Nephron (organoid): ENCODE data around the gene ZNF398.
A peak's percentile ranks its signal among the peaks of the same experiment; 100 is the strongest.

Experiments
- H3K27ac Mint-ChIP-seq, 3 experiments: 2 replicates each; pipeline ENCODE4 v1.8.0; 2020; ENCODE audit warnings: mixed read lengths in 3 of 3, mild to moderate bottlenecking in 2 of 3, moderate library complexity in 1 of 3
- H3K27me3 Mint-ChIP-seq: 2 replicates; pipeline ENCODE4 v1.8.0; 2021; ENCODE audit warnings: low read depth, mild to moderate bottlenecking, moderate library complexity, mixed read lengths
- H3K36me3 Mint-ChIP-seq: 2 replicates; pipeline ENCODE4 v1.8.0; 2020; ENCODE audit warnings: low read depth, mixed read lengths
- H3K4me1 Mint-ChIP-seq: 2 replicates; pipeline ENCODE4 v1.8.0; 2020; ENCODE audit warnings: mixed read lengths
- H3K4me3 Mint-ChIP-seq, 3 experiments: 2 replicates each; pipeline ENCODE4 v1.8.0; 2020; ENCODE audit warnings: mild to moderate bottlenecking in 3 of 3, mixed read lengths in 3 of 3, moderate library complexity in 2 of 3
- H3K9me3 Mint-ChIP-seq: 2 replicates; pipeline ENCODE4 v1.8.0; 2020; ENCODE audit warnings: mixed read lengths
- TF ChIP-seq, protein P1 (sequence below), 3 experiments: fragments of 200-600 bp; sonication (generic); IDR thresholded peaks; one replicate each; pipeline ENCODE4 v1.5.0; 2021; ENCODE audit warnings: antibody characterized with exemption in 3 of 3; ENCODE audit not compliant: unreplicated experiment in 3 of 3

ZNF398 gene

DNA sequence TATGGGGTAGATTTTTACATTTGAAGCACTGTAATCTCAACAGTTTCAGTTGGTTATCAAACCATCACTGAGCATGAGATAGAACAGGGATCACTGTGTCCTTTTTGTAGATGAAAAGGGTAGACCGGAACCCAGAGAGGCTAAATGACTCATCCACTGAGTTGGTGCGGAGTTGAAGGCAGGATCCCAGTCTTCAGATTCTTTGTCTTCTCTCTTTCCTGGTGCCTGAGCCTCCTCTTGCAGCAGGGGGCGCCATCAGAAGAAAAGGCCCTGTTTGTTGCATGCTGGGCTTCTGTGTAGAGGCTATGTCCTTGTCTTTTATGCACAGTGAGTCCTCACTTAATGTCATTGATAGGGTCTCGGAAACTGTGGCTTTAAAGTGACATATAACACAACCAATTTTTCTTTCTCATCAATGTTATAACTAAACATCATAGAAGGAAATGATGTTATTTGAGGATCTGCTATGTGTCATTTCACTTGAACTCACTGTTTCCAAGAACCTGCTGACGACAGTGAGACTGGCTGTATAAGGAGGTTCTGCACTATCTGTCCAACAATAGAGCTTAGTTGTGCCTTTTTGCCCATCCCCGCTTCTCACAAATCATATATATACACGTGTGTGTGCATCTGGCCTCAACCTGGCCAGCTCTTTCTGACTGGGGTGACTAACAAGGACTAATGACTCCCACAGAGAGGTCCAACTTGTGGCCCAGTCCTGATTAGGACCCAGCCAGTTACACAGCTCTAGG is 62.4 kb downstream of the ZNF398 start:
- Mint-ChIP-seq H3K36me3 (peaks cover 71% of the 10 kb centered on the region), H3K9me3 (no peaks in the 10 kb centered on the region), H3K27me3 (no peaks in the 10 kb centered on the region), H3K4me1 (no peaks in the 10 kb centered on the region), H3K4me3 (no peak overlapping the region), H3K27ac (no peak overlapping the region)
- TF ChIP-seq, protein P1, sequence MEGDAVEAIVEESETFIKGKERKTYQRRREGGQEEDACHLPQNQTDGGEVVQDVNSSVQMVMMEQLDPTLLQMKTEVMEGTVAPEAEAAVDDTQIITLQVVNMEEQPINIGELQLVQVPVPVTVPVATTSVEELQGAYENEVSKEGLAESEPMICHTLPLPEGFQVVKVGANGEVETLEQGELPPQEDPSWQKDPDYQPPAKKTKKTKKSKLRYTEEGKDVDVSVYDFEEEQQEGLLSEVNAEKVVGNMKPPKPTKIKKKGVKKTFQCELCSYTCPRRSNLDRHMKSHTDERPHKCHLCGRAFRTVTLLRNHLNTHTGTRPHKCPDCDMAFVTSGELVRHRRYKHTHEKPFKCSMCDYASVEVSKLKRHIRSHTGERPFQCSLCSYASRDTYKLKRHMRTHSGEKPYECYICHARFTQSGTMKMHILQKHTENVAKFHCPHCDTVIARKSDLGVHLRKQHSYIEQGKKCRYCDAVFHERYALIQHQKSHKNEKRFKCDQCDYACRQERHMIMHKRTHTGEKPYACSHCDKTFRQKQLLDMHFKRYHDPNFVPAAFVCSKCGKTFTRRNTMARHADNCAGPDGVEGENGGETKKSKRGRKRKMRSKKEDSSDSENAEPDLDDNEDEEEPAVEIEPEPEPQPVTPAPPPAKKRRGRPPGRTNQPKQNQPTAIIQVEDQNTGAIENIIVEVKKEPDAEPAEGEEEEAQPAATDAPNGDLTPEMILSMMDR (IDR thresholded peaks at IDR 0.05; ENCODE audit: unreplicated experiment in 3 of 3), result peak; percentile 33 to 47 (median 38)

DNA sequence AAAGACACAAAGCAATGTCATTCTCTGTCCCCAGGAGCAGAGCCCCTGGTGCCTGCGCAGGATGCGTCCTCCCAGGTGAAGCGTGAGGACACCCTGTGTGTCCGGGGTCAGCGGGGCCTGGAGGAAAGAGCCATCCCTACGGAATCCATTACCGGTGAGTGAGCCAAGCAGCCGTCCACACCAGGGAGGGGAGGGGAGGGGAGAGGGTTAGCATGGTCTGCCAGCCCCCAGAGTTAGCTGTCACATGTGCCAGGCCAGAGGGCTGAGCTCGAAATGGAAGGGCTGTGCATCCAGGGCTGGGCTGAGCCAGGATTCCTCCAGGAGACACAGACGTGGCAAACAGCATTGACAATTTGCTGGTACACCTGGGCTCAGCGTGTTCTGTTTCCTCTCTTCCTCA is 63.3 kb downstream of the ZNF398 start:
- Mint-ChIP-seq H3K27ac (no peak overlapping the region), H3K27me3 (no peaks in the 10 kb centered on the region), H3K9me3 (no peaks in the 10 kb centered on the region), H3K4me1 (no peaks in the 10 kb centered on the region), H3K4me3 (no peak overlapping the region), H3K36me3 (peaks cover 72% of the 10 kb centered on the region)
- TF ChIP-seq, protein P1 (IDR thresholded peaks at IDR 0.05; ENCODE audit: unreplicated experiment in 3 of 3), result no peak

DNA sequence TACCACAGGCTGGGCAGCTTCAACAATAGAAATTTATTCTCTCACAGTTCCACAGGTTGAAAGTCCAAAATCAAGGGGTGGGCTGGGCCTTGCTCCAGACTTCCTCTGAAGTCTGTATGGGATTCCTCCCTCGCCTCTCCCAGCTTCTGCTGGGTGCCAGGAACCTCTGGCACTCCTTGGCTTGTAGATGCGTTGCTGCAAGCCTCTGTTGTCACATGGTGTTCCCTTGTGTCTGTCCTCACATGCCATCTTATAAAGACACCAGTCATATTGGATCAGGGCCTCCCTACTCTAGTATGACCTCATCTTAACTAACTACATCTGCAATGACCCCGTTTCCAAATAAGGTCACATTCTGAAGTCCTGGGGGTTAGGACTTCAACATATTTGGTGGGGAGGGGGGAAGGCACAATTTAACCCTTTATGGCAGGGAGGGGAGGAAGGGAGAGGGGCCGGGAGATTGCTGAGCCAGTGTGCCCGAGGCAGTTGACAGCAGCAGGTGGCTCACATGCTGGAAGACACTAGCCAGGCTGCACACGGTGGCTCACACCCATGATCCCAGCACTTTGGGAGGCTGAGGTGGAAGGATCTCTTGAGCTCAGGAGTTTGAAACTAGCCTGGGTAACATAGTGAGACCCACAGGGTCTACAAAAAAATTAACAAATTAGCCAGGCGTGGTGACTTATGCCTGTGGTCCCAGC is 66.9 kb downstream of the ZNF398 start:
- H3K27ac Mint-ChIP-seq, result no peak overlapping the region
- no peak overlapping the region for H3K4me3 Mint-ChIP-seq
- TF ChIP-seq, protein P1 (IDR thresholded peaks at IDR 0.05; ENCODE audit: unreplicated experiment in 3 of 3), result no peak
- no peaks in the 10 kb centered on the region for H3K4me1 Mint-ChIP-seq
- peaks cover 71% of the 10 kb centered on the region for H3K36me3 Mint-ChIP-seq
- H3K9me3 Mint-ChIP-seq, result no peaks in the 10 kb centered on the region
- no peaks in the 10 kb centered on the region for H3K27me3 Mint-ChIP-seq

DNA sequence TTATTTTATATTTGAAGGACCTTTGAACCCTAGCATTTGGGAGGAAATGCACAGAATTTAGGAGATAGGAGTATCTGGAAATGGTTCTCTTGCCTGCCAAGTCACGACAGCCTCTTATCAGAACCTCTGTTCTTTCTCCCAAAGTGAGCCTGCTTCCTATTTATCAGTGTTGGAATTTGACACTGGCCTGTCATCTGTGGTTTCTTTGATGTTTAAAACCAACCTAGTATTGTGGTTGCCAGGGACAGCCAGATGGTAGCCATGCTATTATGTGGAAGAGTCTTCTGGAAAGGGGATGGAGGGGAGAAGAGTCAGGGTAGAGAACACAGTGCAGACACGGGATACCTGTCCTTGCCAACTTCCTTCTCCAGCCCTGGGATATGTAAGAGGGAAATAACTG is 69.1 kb downstream of the ZNF398 start:
- Mint-ChIP-seq H3K36me3 (peaks cover 68% of the 10 kb centered on the region), H3K4me1 (no peaks in the 10 kb centered on the region), H3K27me3 (no peaks in the 10 kb centered on the region), H3K27ac (no peak overlapping the region), H3K4me3 (no peak overlapping the region), H3K9me3 (no peaks in the 10 kb centered on the region)
- TF ChIP-seq, protein P1 (IDR thresholded peaks at IDR 0.05; ENCODE audit: unreplicated experiment in 3 of 3), result no peak

DNA sequence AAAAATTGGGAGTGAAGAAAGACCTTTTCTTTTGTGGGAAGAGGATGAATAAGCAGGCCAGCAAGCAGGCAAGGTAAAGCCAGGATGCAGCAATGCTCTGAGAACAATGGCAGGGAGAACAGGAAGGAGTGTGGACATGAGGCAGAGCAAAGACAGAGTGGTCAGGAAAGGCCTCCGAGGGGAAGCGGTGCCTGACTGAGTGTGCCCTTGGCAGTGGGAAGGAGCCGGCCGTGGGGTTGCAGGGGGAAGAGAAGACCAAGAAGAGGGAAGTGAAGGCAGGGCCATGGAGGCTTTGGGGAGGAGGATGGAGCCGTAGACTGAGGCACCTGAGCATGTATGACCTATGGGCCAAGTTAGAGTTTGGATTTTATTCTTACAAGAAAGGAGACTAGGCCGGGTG is 70.3 kb downstream of the ZNF398 start:
- Mint-ChIP-seq H3K4me3 (no peak overlapping the region), H3K9me3 (no peaks in the 10 kb centered on the region), H3K36me3 (peaks cover 65% of the 10 kb centered on the region), H3K4me1 (no peaks in the 10 kb centered on the region), H3K27me3 (no peaks in the 10 kb centered on the region), H3K27ac (peak overlapping the region in 1 of 3 experiments; percentile 11)
- TF ChIP-seq, protein P1 (IDR thresholded peaks at IDR 0.05; ENCODE audit: unreplicated experiment in 3 of 3), result no peak
